Measurements from ENCODE around the gene NAA16. TPM values are rescaled to one million over a fixed set of nuclear protein-coding genes. Genes with fewer than 3 reads are reported as not detected.

Gene NAA16
- polyA plus RNA-seq, 12 donors: 14.8 to 39.6 (median 24.6) TPM; not detected in 1

DNA sequence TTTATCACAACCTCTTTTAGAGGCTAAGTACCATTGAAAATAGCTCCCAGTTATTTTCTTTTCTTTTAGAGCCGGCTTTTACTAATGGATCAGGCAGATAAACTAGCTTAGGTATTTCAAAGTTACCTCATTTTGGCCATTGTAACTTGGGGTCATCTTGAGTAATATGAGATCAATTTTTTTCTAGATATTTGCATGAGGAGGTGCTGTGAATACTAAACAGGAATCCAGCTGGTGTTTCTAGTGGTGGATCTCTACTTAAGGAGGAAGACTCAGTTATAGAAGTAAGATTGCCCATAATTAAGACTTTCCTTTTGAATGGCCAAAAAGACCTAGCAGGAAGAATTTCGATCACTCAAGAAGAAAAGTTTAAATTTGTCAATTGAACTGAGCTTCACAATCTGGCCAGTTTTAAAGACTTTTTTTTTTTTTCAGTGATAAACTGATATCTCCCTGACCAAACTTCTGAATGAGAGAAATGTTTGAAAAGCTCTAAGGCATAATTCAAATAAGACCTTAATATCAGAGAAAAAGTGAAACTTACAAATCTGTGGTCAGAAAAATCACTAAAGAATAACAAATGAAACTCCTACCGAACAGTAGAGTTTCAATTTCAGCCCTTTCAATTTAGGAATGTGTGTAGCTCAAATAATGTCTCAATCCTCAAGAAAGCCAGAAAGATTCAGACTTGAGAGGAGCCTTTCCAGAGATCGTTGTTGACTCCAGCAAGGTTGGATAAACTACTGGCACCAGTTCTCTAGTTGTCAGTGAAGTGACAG lies 11.6 kb upstream of the NAA16 start:
- no peak for DNase-seq

- DNase-seq: no peak
Observed at GRCh38 chr13:41302743-41303142, 8.3 kb upstream of the NAA16 start.

DNA sequence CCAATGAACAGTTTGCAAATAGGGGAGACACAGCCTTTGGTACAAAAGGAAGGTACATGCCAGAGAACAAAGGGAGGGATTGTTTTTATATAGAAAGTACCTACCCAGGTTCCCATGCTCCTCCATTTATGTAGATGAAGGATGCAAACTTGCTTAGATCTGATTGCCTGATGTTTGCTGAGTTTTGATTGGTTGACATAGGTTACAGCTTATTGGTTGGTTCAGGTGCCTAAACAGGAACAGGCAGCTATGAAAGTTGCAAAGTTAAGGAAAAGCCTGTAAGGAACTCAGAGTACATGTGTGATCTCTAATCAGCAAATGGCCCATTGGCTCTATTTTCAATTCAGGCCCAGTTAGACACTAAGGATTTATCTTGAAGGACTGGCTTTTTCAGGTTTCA lies 6.5 kb upstream of the NAA16 start:
- DNase-seq: no peak

DNA sequence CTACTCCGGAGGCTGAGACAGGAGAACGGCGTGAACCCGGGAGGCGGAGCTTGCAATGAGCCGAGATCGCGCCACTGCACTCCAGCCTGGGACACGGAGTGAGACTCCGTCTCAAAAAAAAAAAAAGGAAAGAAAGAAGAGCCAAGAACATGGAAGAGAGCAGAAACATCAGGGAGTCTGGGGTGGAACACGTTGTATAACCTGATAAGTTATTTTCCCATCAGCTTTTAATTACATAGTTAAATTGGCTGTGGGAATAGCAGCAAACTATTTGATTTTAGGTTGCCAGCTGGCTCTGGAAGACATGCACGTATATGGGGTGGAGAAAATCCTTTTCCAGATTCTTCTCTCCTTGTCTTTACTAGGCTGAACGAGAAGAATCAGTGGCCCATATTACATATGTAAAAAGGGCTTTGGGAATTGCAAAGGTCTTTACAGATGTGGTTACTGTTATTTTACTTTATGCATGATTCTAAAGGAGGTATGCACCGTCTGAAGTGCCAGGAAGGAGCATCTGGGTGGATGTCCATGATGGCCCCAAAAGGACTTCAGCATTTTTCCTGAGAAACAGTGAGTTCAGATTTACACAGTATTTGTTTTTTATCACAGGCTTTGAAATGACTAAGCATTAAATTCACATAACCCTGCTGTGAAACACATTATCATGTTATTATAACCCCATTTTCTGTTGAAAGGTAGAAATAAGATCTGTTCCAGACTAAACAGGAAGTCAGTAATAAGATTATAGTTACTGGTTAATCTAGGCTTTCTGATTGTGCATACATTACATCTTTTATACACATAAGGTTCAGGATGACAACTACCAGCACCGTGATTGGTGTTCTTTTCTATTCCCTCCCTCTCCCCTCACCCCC lies 4.6 kb upstream of the NAA16 start:
- no peak for DNase-seq

DNA sequence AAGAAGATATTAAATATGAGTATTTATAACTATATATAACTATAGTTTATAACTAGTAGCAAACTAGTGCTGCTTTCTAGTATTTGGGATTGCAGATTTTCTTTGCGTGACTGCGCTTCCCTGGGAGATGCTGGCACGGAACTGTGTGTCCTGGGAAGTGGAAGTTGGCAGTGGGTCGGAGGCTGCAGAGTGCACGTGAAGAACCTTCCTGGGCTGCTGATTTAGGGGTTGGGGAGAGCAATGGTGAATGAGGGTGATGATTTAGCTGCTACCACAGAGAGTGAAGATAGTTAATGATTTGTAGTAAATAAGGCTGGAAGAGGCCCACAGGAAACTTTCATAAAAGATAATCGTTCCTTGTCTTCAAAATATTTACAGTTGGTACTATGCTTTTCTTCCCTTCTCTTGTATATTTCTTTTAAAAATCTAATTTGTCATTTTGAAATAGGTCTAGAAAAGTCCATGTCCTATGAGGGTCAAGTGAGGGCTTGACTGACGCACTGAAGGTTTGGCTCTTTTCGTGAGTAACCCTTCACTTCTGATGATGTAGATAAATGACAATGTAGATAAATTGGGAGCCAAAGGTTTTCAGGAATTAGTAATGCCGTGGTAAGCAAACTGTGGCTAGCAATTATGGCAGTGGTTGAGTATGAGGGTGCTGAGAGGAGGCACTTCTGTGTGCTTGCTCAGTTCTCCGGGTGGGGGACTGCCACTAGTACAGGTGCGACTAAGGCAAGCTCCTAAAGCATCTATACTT lies 3.0 kb upstream of the NAA16 start:
- DNase-seq: no peak

DNA sequence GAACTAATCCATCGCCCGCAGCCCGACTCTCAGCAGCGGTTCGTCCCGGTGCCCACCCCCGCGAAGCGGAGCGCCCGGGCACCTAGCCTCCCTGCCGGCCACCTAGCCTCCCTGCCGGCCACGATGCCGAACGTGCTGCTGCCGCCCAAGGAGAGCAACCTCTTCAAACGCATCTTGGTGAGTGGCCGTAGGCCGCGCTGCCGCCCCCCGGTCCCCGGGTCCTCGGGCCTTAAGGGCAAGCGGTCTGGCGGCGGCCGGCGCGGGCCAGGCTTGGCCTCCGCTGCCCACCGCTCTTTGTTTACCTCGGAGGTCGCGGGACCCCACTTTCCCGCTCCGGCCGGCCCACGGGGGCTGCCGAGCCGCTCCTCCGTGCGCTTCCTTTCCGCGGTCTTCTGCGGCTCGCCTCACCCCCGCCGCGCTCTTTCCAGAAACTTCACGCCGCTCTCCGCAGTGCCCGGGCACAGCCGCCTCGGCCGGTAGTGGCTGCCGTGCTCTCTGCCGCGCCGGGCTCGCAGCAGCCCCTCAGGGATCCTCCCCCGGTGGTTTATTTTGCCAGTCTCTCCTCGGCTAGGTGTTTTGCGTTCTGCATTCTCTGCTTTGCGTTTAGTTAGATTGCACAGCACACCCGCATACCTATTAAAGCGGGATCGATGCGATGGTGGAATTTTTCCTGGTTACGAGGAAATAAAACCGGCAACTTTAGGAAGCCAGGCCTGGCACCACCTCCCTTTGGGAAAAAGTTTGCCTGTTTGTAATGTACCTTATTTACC lies 524 bp downstream of the NAA16 start:
- DNase-seq: peak; percentile 35

GRCh38 chr13:41312176-41312500 lies 1.1 kb downstream of the NAA16 start:
- DNase-seq: peak; percentile 43

GRCh38 chr13:41313117-41313516 lies 2.0 kb downstream of the NAA16 start:
- DNase-seq: no peak

DNA sequence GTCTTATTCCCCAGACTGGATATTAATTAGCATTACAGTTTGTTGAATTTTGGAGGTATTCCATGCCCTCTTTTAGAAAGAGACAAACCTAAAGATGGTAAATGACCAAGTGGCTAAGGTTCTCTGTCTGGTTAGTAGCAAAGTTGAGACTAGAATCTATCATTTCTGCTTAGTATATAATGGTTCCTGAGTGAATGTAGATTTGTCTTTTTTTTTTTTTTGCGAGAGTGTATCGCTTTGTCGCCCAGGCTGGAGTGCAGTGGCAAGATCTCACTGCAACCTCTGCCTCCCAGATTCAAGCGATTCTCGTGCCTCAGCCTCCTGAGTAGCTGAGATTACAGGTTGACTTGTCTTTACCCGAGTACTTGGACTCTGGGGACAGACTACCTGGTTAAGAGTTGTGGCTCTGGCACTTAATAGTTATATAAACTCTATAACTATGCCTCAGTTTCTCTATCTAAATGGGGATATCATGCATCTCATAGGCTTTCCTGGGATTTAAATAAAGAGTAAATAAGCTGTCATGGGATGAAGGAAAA lies 2.7 kb downstream of the NAA16 start:
- no peak for DNase-seq

GRCh38 chr13:41315443-41316047 lies 4.5 kb downstream of the NAA16 start:
- no peak for DNase-seq

- no peak for DNase-seq
Observed at GRCh38 chr13:41317243-41317642, 6.2 kb downstream of the NAA16 start.

GRCh38 chr13:41325752-41326151 lies 14.7 kb downstream of the NAA16 start:
- DNase-seq: no peak

- DNase-seq: no peak
Observed at GRCh38 chr13:41326661-41327060, 15.6 kb downstream of the NAA16 start.

DNA sequence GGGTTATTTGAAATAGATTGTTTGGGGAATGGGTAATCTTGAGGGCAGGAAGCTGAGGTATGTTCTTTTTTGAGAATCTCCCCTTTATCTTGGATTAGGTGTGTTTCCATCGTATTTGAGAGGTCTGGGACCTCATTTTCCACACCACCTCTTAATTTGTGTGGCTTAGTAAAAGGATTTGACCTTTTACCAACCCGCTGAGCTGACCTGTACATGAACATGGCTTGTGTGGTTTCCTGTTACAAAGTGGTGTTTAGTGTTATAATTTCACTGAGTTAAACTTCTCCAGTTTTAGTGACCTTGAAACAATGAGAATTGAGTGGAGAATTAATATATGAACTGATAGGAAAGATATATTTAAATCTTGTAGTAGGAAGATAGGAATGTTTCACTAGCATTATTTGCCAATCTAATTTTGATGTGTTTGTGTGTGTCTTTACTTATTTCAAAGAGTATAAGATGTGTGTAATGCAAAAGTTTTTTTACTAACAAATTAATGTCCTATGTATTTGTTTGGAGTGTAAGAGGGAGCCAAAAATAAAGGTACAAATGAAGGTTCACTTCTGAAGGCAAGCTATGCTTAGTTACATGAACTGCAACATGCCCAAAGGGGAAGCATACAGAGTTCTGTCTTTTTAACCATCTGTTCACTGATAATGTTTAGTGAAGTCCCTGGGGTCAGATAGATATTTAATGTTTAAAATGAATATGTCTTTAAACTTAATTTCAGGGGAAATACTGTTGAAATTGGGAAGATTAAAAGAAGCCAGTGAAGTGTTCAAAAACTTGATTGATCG lies 17.1 kb downstream of the NAA16 start:
- no peak for DNase-seq

- no peak for DNase-seq
Observed at GRCh38 chr13:41332829-41333228, 21.8 kb downstream of the NAA16 start.

DNA sequence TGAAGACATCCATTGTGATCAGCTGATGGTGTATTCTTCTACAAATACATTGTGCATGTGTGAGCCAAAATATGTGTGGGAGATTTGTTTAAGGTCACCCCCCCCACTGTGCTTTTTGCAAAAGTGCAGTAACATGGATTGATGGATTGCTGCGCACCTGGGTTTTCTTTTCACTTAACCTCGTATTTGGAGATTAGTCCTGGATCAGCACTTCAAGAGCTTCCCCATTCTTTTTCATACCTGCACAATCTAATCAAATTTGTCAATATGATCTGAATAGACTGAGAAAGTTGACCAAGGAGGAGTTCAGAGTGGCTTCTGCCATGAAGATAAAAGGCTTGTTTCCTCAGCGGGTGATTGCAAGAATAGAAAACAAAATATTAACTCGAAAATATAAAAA lies 23.7 kb downstream of the NAA16 start:
- DNase-seq: no peak

DNA sequence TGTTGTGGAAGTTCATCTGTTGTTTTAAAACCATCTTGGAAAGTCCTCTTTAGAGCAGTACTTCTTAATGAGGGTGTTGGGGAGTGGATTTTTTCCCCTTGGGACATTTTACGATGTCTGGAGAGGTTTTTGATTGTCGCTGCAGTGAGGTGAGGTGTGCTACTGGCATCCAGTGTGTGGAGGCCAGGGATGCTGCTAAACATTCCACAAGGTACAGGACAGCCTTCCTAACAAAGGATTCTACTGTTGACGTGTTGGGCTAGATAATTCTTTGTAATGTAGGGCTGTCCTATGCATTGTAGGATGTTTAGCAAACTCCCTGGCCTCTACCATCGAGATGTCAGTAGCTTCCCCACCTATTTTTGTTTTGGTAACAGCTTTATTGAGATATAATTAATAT lies 33.3 kb downstream of the NAA16 start:
- DNase-seq: no peak

- no peak for DNase-seq
Observed at GRCh38 chr13:41345165-41345913, 34.3 kb downstream of the NAA16 start.

- no peak for DNase-seq
Observed at GRCh38 chr13:41345914-41346589, 35.0 kb downstream of the NAA16 start.
